GM12875 (cell line): Measurements from ENCODE around the gene GABRR3.
"Not testable (repeated sequence)": the region's sequence is repeated elsewhere in the genome, so short reads cannot be mapped to it uniquely, and the experiment has no call there.

Source experiments
- H3K4me3 ChIP-seq: one replicate; pipeline ENCODE4 v1.5.1; 2011; ENCODE audit warnings: low read depth, low read length, control low read depth
- CTCF ChIP-seq: IDR thresholded peaks from 2 replicates; pipeline ENCODE4 v1.5.1; 2011; ENCODE audit warnings: low read depth, mild to moderate bottlenecking, control low read depth, inconsistent platforms, low read length, moderate library complexity, borderline replicate concordance; ENCODE audit not compliant: insufficient read depth

GABRR3 gene

GRCh38 chr3:98012979-98013378 lies 22.1 kb downstream of the GABRR3 start:
- TF ChIP-seq CTCF, result no peak
- no peak overlapping the region for H3K4me3 ChIP-seq

GRCh38 chr3:98010883-98011449 lies 24.1 kb downstream of the GABRR3 start:
- H3K4me3 ChIP-seq, result not testable (repeated sequence)

GRCh38 chr3:98010194-98010882 lies 24.8 kb downstream of the GABRR3 start:
- H3K4me3 ChIP-seq, result no peak overlapping the region
- TF ChIP-seq CTCF, result no peak

GRCh38 chr3:98008855-98009254 lies 26.3 kb downstream of the GABRR3 start:
- TF ChIP-seq CTCF, result no peak

GRCh38 chr3:98005438-98005837 lies 29.7 kb downstream of the GABRR3 start:
- no peak for TF ChIP-seq CTCF

More at GRCh38 chr3:98008855-98009254, 26.3 kb downstream of the GABRR3 start:
- no peak overlapping the region for H3K4me3 ChIP-seq

GRCh38 chr3:98004721-98005120 lies 30.4 kb downstream of the GABRR3 start:
- no peak for TF ChIP-seq CTCF
- no peak overlapping the region for H3K4me3 ChIP-seq

More at GRCh38 chr3:98005438-98005837, 29.7 kb downstream of the GABRR3 start:
- no peak overlapping the region for H3K4me3 ChIP-seq

- no peak for TF ChIP-seq CTCF
- no peak overlapping the region for H3K4me3 ChIP-seq
These were observed 31.7 kb downstream of the GABRR3 start for GRCh38 chr3:98003306-98003969.
